K562 (cell line): ENCODE results near the gene NAA50. TPM values are rescaled to one million over a fixed set of nuclear protein-coding genes. Genes with fewer than 3 reads are reported as not detected.

Source experiments
- ATAC-seq: fragments of 200-7000 bp; cut with Tn5 transposase; 3 replicates; pipeline ENCODE4 v1.9.1; 2020; ENCODE audit warnings: moderate library complexity
- BruUV-seq: library from RNA; stranded (reverse); fragments of 400-500 nt; replicated peaks from 2 replicates; lab custom pipeline; 2021; lab: Mats Ljungman, UMichigan
- CTCF ChIA-PET: fragments of 300-600 bp; formaldehyde crosslinking; extraction: SDS; loops from one replicate; lab custom pipeline; 2021; ENCODE audit warnings: low intra/inter-chr PET ratio; lab: Yijun Ruan, JAX
- POLR2A ChIA-PET: fragments of 300-600, 350-650 bp; sonication (Branson Sonifier 250); formaldehyde crosslinking; extraction: SDS; loops from one replicate; lab custom pipeline; 2021; ENCODE audit warnings: antibody characterized with exemption, inconsistent platforms; lab: Yijun Ruan, JAX
- DNase-seq, 4 experiments: peaks; one replicate each; pipeline versions ENCODE4 v3.0.0 to v3.0.0-alpha.2; 2011 to 2018; ENCODE audit warnings: low spot score in 3 of 4, mixed read lengths in 3 of 4; ENCODE audit errors: extremely low read depth in 1 of 4
- FAIRE-seq: peaks from 2 replicates; lab custom pipeline; 2011; peaks lifted over from hg19 to GRCh38; lab: Jason Lieb, UNC
- H2AFZ ChIP-seq: 2 replicates; pipeline ENCODE4 v1.6.0; 2011; ENCODE audit warnings: low read depth, low read length, control low read depth, inconsistent platforms
- H3K27ac ChIP-seq: fragments of 200-600 bp; 3 replicates; pipeline ENCODE4 v1.8.0; 2011; ENCODE audit warnings: low read depth, mild to moderate bottlenecking, control low read depth, inconsistent platforms, low read length, moderate library complexity, mixed read lengths; ENCODE audit errors: extremely low read depth
- H3K27me3 ChIP-seq, 2 experiments: fragments of 300-600 bp in 1 of 2; 2 replicates in 1 of 2; 3 replicates in 1 of 2; pipeline versions ENCODE4 v1.6.0 to v1.8.0; 2011; ENCODE audit warnings: inconsistent platforms in 2 of 2, low read length in 2 of 2, mild to moderate bottlenecking in 1 of 2, mixed read lengths in 1 of 2, moderate library complexity in 1 of 2; ENCODE audit not compliant: control insufficient read depth in 2 of 2, insufficient read depth in 2 of 2
- H3K36me3 ChIP-seq: fragments of 300-600 bp; 3 replicates; pipeline ENCODE4 v1.8.0; 2011; ENCODE audit warnings: mild to moderate bottlenecking, low read length, inconsistent platforms; ENCODE audit not compliant: control insufficient read depth, insufficient read depth
- H3K4me1 ChIP-seq, 2 experiments: fragments of 200-600 bp in 1 of 2; replicated peaks in 1 of 2; 2 replicates in 1 of 2; 3 replicates in 1 of 2; pipeline versions ENCODE4 v1.5.1 to v1.8.0; 2011; ENCODE audit warnings: inconsistent platforms in 2 of 2, low read length in 2 of 2, mild to moderate bottlenecking in 1 of 2, mixed read lengths in 1 of 2, moderate library complexity in 1 of 2; ENCODE audit not compliant: control insufficient read depth in 2 of 2, insufficient read depth in 2 of 2
- H3K4me2 ChIP-seq: 2 replicates; pipeline ENCODE4 v1.6.1; 2011; ENCODE audit warnings: low read length, control low read depth, inconsistent platforms, mixed read lengths; ENCODE audit not compliant: insufficient read depth
- H3K4me3 ChIP-seq: fragments of 200-600 bp; sonication (generic), shearing (Covaris generic); 2 replicates; pipeline ENCODE4 v1.5.1; 2016; ENCODE audit warnings: control low read depth, inconsistent platforms
- H3K79me2 ChIP-seq: fragments of 200-600 bp; 3 replicates; pipeline ENCODE4 v1.8.0; 2011; ENCODE audit warnings: low read length, inconsistent platforms; ENCODE audit not compliant: control insufficient read depth, insufficient read depth
- H3K9ac ChIP-seq, 2 experiments: 2 replicates each; pipeline versions ENCODE4 v1.6.0 to v1.6.1; 2011; ENCODE audit warnings: low read depth in 2 of 2, low read length in 2 of 2, control low read depth in 1 of 2, inconsistent platforms in 1 of 2, mild to moderate bottlenecking in 1 of 2, mixed read lengths in 1 of 2; ENCODE audit not compliant: insufficient read depth in 1 of 2
- H3K9me1 ChIP-seq: one replicate; pipeline ENCODE4 v1.6.0; 2011; ENCODE audit warnings: inconsistent platforms, mild to moderate bottlenecking, low read length, moderate library complexity; ENCODE audit not compliant: control insufficient read depth, insufficient read depth
- H3K9me3 ChIP-seq: replicated peaks from 2 replicates; pipeline ENCODE4 v1.5.1; 2011; ENCODE audit warnings: low read depth, low read length, inconsistent platforms; ENCODE audit not compliant: control insufficient read depth, insufficient read depth
- H4K20me1 ChIP-seq: replicated peaks from 2 replicates; pipeline ENCODE4 v1.6.1; 2011; ENCODE audit warnings: low read length, inconsistent platforms, mixed read lengths; ENCODE audit not compliant: control insufficient read depth, insufficient read depth
- LCOR ChIP-seq: sonication (generic); formaldehyde crosslinking; IDR thresholded peaks from 2 replicates; pipeline ENCODE4 v1.8.0; 2022; ENCODE audit warnings: mild to moderate bottlenecking, missing genetic modification reagents
- NCOA1 ChIP-seq: fragments of 450-650 bp; IDR thresholded peaks from 2 replicates; pipeline ENCODE4 v1.6.1; 2016; ENCODE audit warnings: low read depth
- WGBS: fragments of 100-300 bp; shearing (Covaris generic); methylation state at CpG from one replicate; pipeline ENCODE4 v1.1.6; 2016; ENCODE audit warnings: low coverage, mixed read lengths; ENCODE audit not compliant: insufficient coverage; ENCODE audit errors: missing lambda C conversion rate; 5-methylcytosine and 5-hydroxymethylcytosine counted together
- in situ Hi-C: fragments of 300-500 bp; cut with MboI; formaldehyde crosslinking; loops from 4 replicates; pipeline ENCODE4 v1.15.0; 2018; ENCODE audit warnings: inconsistent platforms, mixed read lengths
- intact Hi-C: fragments of 100-400 bp; cut with micrococcal nuclease; formaldehyde crosslinking; loops from 2 replicates; pipeline ENCODE4 v1.14.2; 2022
- polyA plus RNA-seq, 8 experiments: library from polyadenylated mRNA; depleted of rRNA in 4 of 8; stranded (reverse) in 5 of 8; unstranded in 3 of 8; fragments of >200 nt; fragmentation: Nextera tagmentation in 2 of 8; fragmentation: Illumina TruSeq in 1 of 8; extraction: Ambion mirVana in 2 of 8; extraction: Trizol in 1 of 8; gene quantifications; 2 replicates each; pipeline versions ENCODE4 v1.2.1 to v1.2.3, GENCODE V29; 2011 to 2014; ENCODE audit warnings: inconsistent platforms in 1 of 8, missing spikeins in 1 of 8
- total RNA-seq, 7 experiments: library from RNA; depleted of rRNA in 6 of 7; stranded (reverse); fragments of >200 nt in 6 of 7; fragmentation: Illumina TruSeq in 2 of 7; extraction: Trizol in 2 of 7; gene quantifications; 2 replicates each; pipeline versions ENCODE4 v1.2.1 to v1.2.3, GENCODE V29; 2011 to 2021; ENCODE audit warnings: low replicate concordance in 1 of 7
- TF ChIP-seq, protein P1 (sequence below): fragments of 450-650 bp; IDR thresholded peaks from one replicate; pipeline ENCODE4 v1.6.1; 2018; ENCODE audit warnings: mild to moderate bottlenecking, moderate library complexity; ENCODE audit not compliant: partially characterized antibody
- TF ChIP-seq, protein P2 (sequence below): fragments of 250-450 bp; sonication (Bioruptor Pico); IDR thresholded peaks from 2 replicates; pipeline ENCODE4 v1.5.0; 2021; ENCODE audit warnings: mild to moderate bottlenecking, borderline replicate concordance

NAA50 gene
- total and polyA plus RNA-seq, 9 of the 15 experiments (the other 6 are each of a cell fraction or from before 2014, with no cell fraction given), result 40.0 to 301 (median 112) TPM

- Histone ChIP-seq H4K20me1 (no peaks in the 10 kb centered on the region), H2AFZ (no peak overlapping the region), H3K9ac (no peak overlapping the region), H3K27me3 (no peaks in the 10 kb centered on the region), H3K79me2 (0 out of 3 replicates have a peak, but pooled peaks cover 1% of the 10 kb centered on the region), H3K9me3 (no peaks in the 10 kb centered on the region), H3K4me3 (no peak overlapping the region), H3K4me1 (no peaks in the 10 kb centered on the region), H3K4me2 (no peak overlapping the region), H3K27ac (no peak overlapping the region), H3K9me1 (no peaks in the 10 kb centered on the region), H3K36me3 (peaks cover 68% of the 10 kb centered on the region; the same call in 2 of the 3 replicates)
- ChIA-PET POLR2A (interaction anchor here (1.0 kb wide), 1 partner anchor 25 kb away, joined by 3 read pairs; no protein-coding TSS in a partner anchor), CTCF (no interaction called here)
- FAIRE-seq, result no peak
- ATAC-seq, result no peak
- DNase-seq, result no peak
- TSS peak; percentile 35 for BruUV-seq
- in situ Hi-C loops (no loop called here), intact Hi-C loops (no loop called here)
- WGBS, result 100% methylated on average over 1 of the region's 1 CpG
- TF ChIP-seq LCOR (CRISPR knock-in tag), result no peak
- TF ChIP-seq, protein P1, sequence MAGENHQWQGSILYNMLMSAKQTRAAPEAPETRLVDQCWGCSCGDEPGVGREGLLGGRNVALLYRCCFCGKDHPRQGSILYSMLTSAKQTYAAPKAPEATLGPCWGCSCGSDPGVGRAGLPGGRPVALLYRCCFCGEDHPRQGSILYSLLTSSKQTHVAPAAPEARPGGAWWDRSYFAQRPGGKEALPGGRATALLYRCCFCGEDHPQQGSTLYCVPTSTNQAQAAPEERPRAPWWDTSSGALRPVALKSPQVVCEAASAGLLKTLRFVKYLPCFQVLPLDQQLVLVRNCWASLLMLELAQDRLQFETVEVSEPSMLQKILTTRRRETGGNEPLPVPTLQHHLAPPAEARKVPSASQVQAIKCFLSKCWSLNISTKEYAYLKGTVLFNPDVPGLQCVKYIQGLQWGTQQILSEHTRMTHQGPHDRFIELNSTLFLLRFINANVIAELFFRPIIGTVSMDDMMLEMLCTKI, result no peak
- no peak for TF ChIP-seq NCOA1
- TF ChIP-seq, protein P2, sequence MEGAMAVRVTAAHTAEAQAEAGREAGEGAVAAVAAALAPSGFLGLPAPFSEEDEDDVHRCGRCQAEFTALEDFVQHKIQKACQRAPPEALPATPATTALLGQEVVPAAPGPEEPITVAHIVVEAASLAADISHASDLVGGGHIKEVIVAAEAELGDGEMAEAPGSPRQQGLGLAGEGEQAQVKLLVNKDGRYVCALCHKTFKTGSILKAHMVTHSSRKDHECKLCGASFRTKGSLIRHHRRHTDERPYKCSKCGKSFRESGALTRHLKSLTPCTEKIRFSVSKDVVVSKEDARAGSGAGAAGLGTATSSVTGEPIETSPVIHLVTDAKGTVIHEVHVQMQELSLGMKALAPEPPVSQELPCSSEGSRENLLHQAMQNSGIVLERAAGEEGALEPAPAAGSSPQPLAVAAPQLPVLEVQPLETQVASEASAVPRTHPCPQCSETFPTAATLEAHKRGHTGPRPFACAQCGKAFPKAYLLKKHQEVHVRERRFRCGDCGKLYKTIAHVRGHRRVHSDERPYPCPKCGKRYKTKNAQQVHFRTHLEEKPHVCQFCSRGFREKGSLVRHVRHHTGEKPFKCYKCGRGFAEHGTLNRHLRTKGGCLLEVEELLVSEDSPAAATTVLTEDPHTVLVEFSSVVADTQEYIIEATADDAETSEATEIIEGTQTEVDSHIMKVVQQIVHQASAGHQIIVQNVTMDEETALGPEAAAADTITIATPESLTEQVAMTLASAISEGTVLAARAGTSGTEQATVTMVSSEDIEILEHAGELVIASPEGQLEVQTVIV (CRISPR knock-in tag), result no peak
These were observed 26.8 kb downstream of the NAA50 start for GRCh38 chr3:113719294-113719693.
